DMS153 treated with DMSO at 0.1 percent for 48 hours (cell line): ENCODE measurements around the gene PDZD8.
"Not testable (repeated sequence)": the region's sequence is repeated elsewhere in the genome, so short reads cannot be mapped to it uniquely, and the experiment has no call there.

Experiments
- DNase-seq: peaks from one replicate; lab custom pipeline; 2025; ENCODE audit not compliant: unreplicated experiment; lab: John Stamatoyannopoulos, UW

PDZD8 gene

GRCh38 chr10:117256910-117257309 is 118.3 kb downstream of the PDZD8 start:
- no peak for DNase-seq

DNA sequence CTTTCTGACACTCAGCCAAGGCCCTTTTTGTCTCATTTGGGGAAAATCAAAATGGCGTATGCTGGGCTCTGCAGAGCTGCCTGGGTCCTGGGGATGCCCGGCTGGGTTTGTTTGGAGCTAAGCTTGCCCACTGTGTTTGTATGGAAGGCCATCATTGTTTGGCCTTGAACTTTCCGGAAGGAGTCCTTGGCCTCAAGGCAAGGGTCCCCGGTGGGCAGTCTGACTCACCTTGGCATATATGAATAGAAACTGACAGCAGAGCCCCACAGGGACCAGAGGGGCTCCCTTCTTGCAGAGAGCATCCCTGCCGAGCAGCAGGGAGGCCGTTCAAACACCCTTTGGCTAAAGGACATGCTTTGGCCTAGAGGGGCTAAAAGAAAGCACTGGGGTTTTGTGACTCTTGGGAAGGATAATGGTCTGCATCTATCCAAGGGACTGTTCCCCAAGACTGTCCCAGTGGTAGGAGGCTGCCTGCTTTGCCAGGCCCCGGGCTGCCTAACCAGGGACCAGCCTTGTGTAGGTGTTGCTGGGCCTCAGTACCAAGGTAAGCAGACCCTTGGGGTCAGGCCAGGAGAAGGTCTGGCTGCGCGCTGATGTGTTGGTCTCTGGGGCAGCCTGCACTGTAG is 119.3 kb downstream of the PDZD8 start:
- no peak for DNase-seq

DNA sequence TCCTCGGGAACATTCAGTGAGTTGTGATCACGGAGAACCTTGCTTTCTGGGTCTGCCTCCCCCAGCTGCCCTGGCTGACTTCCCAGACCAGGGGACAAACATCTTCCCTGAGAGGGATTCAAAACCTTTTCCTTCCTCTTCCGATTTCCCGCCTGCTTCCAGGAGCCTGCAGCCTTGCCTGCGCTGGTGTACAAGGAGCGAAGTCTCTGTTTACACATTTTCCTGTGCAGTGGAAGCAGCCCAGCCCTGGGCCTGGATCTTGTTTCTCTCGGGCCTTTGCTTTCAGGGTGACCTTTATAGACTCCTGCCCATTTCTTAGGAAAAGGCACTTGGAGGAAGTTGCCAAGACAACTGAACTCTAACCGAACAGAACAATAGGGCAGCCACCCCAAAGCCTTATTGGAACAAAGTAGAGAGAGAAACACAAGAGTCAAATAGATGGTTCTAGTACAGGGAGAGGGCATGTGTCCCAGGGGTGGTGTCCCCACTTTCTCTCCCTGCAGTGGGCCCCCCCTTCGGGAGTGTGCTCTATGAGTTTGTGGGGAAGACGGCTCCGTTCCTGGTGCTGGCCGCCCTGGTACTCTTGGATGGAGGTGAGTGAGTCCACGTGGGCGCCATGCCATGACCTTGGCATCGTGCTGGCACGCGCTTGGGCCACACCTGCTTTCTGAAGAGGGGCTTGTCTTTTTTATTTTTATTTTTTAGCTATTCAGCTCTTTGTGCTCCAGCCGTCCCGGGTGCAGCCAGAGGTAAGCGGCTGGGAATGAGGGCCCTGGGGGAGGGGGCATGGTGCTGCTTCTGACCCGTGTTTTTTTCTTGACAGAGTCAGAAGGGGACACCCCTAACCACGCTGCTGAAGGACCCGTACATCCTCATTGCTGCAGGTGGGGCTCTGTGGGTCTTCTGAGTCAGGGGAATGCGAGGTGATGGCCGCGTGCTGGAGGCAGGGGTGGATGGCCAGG is 120.2 kb downstream of the PDZD8 start:
- no peak for DNase-seq

GRCh38 chr10:117254338-117254737 is 120.9 kb downstream of the PDZD8 start:
- DNase-seq = no peak

DNA sequence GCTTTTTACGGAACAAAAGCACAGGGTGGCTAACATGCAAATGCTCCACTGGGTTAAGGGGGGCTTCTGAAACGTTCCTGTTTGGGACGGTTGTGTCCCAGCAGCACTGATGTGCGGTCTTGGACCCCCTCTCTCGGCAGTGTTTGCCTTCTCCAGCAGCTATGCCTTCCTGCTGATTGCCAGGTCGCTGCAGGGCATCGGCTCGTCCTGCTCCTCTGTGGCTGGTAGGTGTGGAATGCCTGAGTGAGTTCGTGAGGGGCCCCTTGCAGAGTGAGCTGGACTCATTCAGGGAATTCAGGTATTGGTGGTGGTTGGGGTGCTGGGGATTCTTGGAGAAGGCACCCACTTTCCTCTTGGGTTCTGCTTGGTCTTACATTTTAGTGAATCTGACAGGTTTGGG is 121.3 kb downstream of the PDZD8 start:
- no peak for DNase-seq

DNA sequence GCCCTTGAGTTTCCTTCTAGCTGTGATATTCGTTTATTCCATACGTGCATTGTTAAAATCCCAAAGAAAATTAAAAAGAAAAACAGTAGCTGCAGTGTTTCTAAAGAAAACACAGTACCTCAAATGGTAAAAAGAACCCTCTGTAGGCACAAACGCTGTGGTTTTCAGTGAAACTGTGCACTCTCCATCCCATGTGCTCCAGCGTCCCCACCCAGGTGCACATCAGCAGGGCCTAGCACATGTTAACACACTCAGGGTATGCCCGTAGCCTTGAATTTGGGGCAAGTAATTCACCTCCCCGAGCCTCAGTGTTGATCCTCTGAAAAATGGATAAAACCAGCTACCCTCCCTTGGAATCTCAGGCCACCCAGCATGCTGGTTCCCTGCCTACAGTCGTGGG is 124.8 kb downstream of the PDZD8 start:
- DNase-seq = no peak

DNA sequence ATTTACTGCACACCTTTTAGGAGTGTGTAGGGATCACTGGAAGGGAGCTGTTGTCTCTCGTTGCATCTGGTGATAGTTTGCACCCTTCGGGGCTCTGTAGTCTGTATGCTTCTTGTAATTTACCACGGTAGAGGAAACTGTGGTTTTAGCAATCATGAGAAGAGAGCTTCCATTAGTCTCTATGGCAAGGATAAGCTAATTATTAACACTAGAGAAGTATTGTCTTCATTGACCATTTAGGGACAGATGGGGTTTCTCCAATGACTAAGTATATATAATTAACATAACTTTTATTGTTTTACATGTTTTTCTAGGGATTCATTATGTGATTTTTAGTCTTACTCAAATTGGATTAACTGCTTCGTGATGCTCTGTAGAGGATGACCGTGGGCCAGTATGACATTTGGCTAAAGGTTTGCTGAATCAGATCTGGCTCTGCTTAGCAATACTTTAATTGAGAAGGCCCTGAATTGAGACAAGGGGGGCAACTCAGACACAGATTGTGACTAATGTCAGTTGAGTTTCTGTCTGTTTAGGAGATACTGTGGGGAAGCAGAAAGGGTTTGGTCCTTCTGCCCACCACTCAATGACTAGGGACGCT is 125.6 kb downstream of the PDZD8 start:
- DNase-seq = no peak

DNA sequence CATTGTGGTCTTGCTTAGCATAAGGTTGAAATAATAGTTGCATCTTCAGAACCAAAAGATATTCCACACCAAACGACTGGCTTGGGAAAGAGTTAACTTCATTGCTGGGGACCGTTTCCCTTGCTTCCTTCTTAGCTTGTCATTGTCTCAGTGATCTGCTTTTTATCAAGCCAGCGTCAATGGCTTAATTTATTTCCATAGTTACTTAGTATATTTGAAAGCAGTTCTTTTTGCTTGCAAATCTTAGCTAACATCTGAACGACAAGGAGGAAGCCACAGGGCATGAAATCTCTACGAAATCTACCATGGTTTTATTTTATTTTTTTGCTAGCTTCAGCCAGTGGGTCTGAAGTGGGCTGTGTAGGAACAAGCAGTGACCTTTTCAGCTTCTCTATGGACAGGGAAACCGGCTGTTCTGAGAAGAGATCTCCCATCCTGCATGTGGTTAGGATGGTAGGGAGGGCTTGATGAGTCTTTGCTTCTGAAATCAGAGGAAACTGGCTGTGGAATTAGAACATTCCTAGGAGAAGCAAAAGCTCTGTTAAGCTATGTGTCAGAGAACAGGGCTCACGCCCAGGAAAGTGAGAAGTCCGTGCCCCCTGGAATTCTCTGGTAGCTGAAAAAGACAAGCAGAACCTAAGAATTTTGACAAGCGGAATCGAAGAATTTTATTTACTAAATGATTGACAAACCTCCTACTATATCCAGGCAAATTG is 126.3 kb downstream of the PDZD8 start:
- no peak for DNase-seq

GRCh38 chr10:117246997-117247671 is 128.1 kb downstream of the PDZD8 start:
- no peak for DNase-seq

- no peak for DNase-seq
These were observed 132.8 kb downstream of the PDZD8 start for GRCh38 chr10:117242463-117242832.

GRCh38 chr10:117241541-117242462 is 133.4 kb downstream of the PDZD8 start:
- DNase-seq = no peak

- DNase-seq = no peak
These were observed 134.4 kb downstream of the PDZD8 start, which contains the start of gene SLC18A2 for GRCh38 chr10:117240621-117241529. SLC18A2 (plus strand) TSS chr10:117241114; CDS start chr10:117241694, 580 bp downstream.

- no peak for DNase-seq
These were observed 135.3 kb downstream of the PDZD8 start for GRCh38 chr10:117239721-117240620.

DNA sequence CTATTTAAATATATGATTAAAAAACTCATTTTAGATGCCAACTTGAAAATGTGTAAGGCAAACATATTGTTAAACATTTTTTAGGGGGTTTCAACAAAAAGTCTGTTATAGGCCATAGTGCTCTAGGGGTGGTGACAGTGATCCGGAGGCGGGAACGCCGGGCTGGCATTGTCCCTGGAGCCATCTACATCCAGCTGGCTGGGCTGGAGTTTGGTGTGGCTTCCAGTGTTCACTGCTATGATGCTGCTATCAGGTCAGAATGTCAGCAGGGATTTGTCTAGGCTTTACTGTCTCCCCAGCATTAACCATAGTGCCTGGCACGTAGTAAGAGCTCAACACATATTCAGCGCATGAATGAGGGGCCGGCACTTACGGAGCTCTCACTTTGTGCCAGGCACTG is 136.2 kb downstream of the PDZD8 start:
- no peak for DNase-seq

DNA sequence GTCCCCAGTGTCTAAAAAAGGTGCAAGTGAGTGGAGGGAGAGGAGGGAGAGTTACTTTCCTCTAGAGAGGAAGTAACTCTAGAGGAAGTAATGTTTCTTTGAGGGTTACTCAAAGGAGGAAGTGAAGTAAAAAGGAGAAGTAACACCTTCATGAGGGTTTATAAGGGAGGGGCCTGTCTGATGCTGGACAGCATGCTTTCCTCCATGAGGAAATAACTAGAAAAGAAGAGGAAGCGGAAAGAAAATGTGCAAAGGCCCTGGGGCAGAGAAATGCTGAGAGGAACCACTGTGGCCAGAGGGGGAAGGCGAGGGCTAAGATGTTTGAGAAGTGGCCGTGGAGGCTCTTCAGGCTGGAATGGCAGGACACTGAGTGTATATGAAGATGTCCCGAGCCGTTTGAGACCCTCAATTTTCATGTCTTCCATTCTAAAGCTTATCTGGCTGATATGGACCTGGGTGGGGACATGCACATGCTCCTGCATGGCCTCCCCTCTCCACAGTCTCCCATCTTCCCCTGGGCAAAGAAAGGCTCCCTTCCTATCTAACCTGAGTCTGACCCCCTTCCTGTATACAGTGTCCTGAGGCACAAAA is 137.7 kb downstream of the PDZD8 start:
- DNase-seq = no peak

GRCh38 chr10:117230107-117230506 is 145.1 kb downstream of the PDZD8 start:
- DNase-seq = not testable (repeated sequence)

DNA sequence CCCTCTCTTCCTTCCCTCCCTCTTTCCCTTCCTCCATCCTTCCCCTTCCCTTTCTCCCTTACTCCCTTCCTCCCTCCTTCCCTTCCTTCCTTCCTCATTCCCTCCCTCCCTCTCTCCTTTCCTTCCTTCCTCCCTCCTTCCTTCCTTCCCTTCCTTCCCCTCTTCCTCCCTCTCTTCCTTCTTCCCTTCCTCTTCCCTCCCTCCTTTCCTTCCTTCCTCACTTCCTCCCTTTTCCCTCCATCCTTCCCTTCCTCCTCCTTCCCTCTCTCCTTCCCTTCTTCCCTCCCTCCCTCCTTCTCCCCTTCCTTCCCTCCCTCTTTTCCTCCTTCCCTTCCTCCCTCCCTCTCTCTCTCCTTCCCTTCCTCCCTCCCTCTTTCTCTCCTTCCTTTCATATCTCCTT is 147.0 kb downstream of the PDZD8 start:
- no peak for DNase-seq
